IPS-NIHi7 (cell line): Measurements from ENCODE around the gene EXTL2.
A peak's percentile ranks its signal among the peaks of the same experiment; 100 is the strongest.
"Not testable (repeated sequence)": the region's sequence is repeated elsewhere in the genome, so short reads cannot be mapped to it uniquely, and the experiment has no call there.

Experiments used
- DNase-seq: peaks from one replicate; pipeline ENCODE4 v3.0.0; 2012; ENCODE audit warnings: mixed read lengths; ENCODE audit errors: extremely low spot score

Gene EXTL2

GRCh38 chr1:100860397-100860991 lies 34.1 kb downstream of the EXTL2 start:
- DNase-seq, result peak; percentile 25

GRCh38 chr1:100855116-100855515 lies 39.5 kb downstream of the EXTL2 start:
- DNase-seq, result not testable (repeated sequence)

DNA sequence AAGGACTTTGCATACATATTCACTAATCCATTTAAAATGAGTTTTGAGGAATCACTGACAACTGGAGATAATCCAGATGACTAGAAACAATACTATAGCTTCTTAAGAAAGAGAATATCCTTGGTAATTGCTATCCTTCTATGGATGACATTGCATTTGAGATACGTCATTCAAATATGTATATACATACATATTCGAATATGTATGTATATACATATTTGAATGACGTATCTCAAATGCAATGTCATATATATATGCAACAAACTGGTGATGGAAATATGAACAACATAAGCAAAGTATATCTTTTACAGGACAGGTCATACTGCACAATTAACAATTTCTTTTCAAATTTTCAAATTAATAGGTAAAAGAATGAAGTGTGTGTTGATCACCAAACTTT lies 41.7 kb downstream of the EXTL2 start:
- DNase-seq, result no peak

DNA sequence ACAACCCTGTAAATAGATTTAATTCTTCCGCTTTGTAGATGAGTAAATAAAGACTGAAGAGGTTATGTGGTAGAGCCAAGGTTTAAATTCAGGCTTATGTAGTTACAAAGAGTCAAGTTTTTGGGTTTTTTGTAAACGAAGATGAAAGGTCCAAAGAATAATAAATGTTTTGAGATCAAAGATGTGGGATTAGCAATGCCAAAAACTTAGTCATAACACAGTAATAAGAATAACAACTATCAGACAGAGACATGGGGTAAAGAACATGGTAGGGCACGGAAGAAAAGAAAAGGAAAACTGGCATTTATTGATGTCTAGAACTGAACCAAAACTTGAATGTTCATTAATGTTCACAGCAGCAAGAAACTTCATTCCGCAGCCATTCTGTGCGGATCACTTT lies 42.9 kb downstream of the EXTL2 start:
- DNase-seq, result no peak

GRCh38 chr1:100847361-100848082 lies 47.1 kb downstream of the EXTL2 start:
- no peak for DNase-seq

DNA sequence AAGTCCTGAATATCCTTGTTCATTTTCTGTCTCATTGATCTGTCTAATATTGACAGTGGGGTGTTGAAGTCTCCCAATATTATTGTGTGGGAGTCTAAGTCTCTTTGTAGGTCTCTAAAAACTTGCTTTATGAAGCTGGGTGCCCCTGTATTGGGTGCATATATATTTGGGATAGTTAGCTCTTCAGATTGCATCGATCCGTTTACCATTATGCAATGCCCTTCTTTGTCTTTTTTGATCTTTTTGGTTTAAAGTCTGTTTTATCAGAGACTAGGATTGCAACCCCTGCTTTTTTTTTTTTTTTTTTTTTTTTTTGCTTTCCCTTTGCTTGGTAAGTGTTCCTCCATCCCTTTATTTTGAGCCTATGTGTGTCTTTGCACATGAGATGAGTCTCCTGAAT lies 51.5 kb downstream of the EXTL2 start:
- not testable (repeated sequence) for DNase-seq

- DNase-seq, result no peak
Measured at GRCh38 chr1:100835866-100836842, 58.5 kb downstream of the EXTL2 start.

GRCh38 chr1:100834777-100835660 lies 59.6 kb downstream of the EXTL2 start:
- peak; percentile 63 for DNase-seq

- DNase-seq, result no peak
Measured at GRCh38 chr1:100832694-100833428, 61.8 kb downstream of the EXTL2 start.

GRCh38 chr1:100825666-100826065 lies 69.0 kb downstream of the EXTL2 start:
- not testable (repeated sequence) for DNase-seq
